GM12873 (cell line): Measurements from ENCODE around the gene NUDT15.

Experiments
- CTCF ChIP-seq: IDR thresholded peaks from 2 replicates; pipeline ENCODE4 v1.5.1; 2012; ENCODE audit warnings: low read depth, mild to moderate bottlenecking, moderate library complexity, low read length, control low read depth; ENCODE audit not compliant: insufficient read depth; ENCODE audit errors: missing control alignments

The NUDT15 gene

GRCh38 chr13:48068952-48069351 lies 31.4 kb downstream of the NUDT15 start:
- TF ChIP-seq CTCF, result no peak

GRCh38 chr13:48069573-48069972 lies 32.0 kb downstream of the NUDT15 start:
- TF ChIP-seq CTCF, result no peak

GRCh38 chr13:48070942-48071341 lies 33.4 kb downstream of the NUDT15 start:
- TF ChIP-seq CTCF, result no peak

- TF ChIP-seq CTCF, result no peak
Observed at GRCh38 chr13:48072304-48072703, 34.8 kb downstream of the NUDT15 start.

- no peak for TF ChIP-seq CTCF
Observed at GRCh38 chr13:48072787-48073186, 35.3 kb downstream of the NUDT15 start.

GRCh38 chr13:48074006-48074405 lies 36.5 kb downstream of the NUDT15 start:
- TF ChIP-seq CTCF, result no peak

- peak; percentile 64 for TF ChIP-seq CTCF
Observed at GRCh38 chr13:48078251-48078656, 40.7 kb downstream of the NUDT15 start.
